ENCODE results near the gene CCDC175. TPM values are rescaled to one million over a fixed set of nuclear protein-coding genes. Genes with fewer than 3 reads are reported as not detected.

Gene CCDC175
- total RNA-seq, 1 donor from 2014 or later: not detected

DNA sequence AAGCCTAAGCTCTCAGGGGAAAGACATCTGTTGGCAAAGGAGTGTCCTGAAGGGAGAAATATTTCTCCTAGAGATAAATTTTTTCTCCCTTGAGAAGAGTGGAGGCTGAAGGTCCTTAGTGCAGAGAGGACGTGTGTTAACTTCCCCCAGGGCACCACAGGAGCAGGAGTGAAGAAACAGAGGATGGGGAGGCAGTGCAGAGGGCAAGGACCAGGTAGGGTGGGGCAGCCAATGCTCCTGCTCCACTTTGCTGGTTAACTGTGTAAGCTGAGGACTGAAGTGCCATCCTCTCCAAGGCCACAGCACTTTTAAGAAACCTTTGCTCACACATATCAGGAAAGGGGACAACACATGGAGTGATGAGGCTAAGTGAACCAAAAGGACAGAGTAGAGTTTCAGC lies 96.4 kb downstream of the CCDC175 start:
- Histone ChIP-seq H3K36me3 (ENCODE audit: control insufficient read depth, insufficient read depth, low read length) (peaks cover 5% of the 10 kb centered on the region), H3K27me3 (ENCODE audit: control insufficient read depth, insufficient read depth, low read length) (no peaks in the 10 kb centered on the region), H3K4me3 (ENCODE audit: low read depth, low read length) (no peak overlapping the region)
- FAIRE-seq: no peak
- TF ChIP-seq, protein P1, sequence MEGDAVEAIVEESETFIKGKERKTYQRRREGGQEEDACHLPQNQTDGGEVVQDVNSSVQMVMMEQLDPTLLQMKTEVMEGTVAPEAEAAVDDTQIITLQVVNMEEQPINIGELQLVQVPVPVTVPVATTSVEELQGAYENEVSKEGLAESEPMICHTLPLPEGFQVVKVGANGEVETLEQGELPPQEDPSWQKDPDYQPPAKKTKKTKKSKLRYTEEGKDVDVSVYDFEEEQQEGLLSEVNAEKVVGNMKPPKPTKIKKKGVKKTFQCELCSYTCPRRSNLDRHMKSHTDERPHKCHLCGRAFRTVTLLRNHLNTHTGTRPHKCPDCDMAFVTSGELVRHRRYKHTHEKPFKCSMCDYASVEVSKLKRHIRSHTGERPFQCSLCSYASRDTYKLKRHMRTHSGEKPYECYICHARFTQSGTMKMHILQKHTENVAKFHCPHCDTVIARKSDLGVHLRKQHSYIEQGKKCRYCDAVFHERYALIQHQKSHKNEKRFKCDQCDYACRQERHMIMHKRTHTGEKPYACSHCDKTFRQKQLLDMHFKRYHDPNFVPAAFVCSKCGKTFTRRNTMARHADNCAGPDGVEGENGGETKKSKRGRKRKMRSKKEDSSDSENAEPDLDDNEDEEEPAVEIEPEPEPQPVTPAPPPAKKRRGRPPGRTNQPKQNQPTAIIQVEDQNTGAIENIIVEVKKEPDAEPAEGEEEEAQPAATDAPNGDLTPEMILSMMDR (IDR thresholded peaks at IDR 0.05; ENCODE audit: insufficient read depth, low read length, severe bottlenecking): no peak
- no peak for DNase-seq (ENCODE audit: low read depth)

DNA sequence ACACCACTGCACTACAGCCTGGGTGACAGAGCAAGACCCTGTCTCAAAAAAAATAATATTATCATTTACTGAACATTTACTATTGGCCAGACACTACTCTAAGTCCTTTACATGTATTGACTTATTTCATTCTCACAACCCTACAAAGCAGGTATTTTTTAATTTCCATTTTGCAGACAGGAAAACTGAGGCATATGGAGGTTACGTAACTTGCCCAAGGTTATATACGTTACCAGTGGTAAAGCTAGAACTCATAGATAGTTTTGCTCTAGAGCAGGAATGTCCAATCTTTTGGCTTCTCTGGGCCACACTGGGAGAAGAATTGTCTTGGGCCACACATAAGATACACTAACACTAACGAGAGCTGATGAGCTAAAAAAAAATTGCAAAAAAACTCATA lies 98.1 kb downstream of the CCDC175 start:
- no peak for DNase-seq (ENCODE audit: low read depth)
- H3K27me3 ChIP-seq (ENCODE audit: control insufficient read depth, insufficient read depth, low read length): no peaks in the 10 kb centered on the region
- TF ChIP-seq, protein P1 (IDR thresholded peaks at IDR 0.05; ENCODE audit: insufficient read depth, low read length, severe bottlenecking): no peak
- peaks cover 5% of the 10 kb centered on the region for H3K36me3 ChIP-seq (ENCODE audit: control insufficient read depth, insufficient read depth, low read length)
- no peak for FAIRE-seq
- no peak overlapping the region for H3K4me3 ChIP-seq (ENCODE audit: low read depth, low read length)

DNA sequence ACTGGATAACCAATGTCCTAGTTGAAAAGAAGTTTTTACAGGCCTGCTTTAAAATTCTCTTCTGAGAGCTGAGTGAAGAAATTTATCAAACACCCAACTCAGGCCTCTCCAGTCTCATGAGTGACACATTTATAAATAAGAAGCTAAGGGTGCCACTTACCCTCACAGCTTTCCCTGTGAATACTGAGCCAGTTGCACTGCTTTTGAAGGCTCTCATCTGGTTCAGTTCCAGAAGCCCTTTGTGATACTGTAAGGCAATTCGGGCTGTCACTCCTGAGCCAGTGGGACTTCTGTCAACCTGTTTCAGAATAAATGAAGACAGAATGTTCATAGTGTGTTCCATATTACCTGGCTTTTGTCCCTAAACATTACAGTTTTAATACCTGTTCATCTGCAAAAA lies 100.9 kb downstream of the CCDC175 start:
- H3K4me3 ChIP-seq (ENCODE audit: low read depth, low read length): no peak overlapping the region
- TF ChIP-seq, protein P1 (IDR thresholded peaks at IDR 0.05; ENCODE audit: insufficient read depth, low read length, severe bottlenecking): no peak
- H3K36me3 ChIP-seq (ENCODE audit: control insufficient read depth, insufficient read depth, low read length): peaks cover 5% of the 10 kb centered on the region
- H3K27me3 ChIP-seq (ENCODE audit: control insufficient read depth, insufficient read depth, low read length): no peaks in the 10 kb centered on the region
- DNase-seq (ENCODE audit: low read depth) (no peak), FAIRE-seq (no peak)

DNA sequence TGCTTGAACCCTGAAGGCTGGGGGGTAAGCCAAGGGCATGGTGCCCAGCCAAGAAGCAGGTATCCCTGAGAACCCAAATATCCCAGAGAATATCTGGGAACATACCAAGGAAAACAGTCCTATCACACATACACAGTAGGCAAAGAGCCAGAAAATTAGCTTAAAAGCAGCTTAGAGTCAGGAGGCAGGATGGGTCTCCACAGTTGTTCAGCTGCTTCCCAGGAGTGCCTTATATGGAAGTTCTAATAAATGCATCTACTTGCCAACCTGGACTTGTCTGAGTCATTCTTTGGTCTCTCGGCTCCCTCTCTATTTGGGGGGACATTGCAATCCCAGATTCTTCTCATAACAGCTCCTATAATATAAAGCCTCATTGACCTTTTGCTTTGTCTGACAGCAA lies 102.4 kb downstream of the CCDC175 start:
- Histone ChIP-seq H3K4me3 (ENCODE audit: low read depth, low read length) (no peak overlapping the region), H3K27me3 (ENCODE audit: control insufficient read depth, insufficient read depth, low read length) (no peaks in the 10 kb centered on the region), H3K36me3 (ENCODE audit: control insufficient read depth, insufficient read depth, low read length) (peaks cover 5% of the 10 kb centered on the region)
- no peak for FAIRE-seq
- TF ChIP-seq, protein P1 (IDR thresholded peaks at IDR 0.05; ENCODE audit: insufficient read depth, low read length, severe bottlenecking): no peak
- DNase-seq (ENCODE audit: low read depth): no peak

DNA sequence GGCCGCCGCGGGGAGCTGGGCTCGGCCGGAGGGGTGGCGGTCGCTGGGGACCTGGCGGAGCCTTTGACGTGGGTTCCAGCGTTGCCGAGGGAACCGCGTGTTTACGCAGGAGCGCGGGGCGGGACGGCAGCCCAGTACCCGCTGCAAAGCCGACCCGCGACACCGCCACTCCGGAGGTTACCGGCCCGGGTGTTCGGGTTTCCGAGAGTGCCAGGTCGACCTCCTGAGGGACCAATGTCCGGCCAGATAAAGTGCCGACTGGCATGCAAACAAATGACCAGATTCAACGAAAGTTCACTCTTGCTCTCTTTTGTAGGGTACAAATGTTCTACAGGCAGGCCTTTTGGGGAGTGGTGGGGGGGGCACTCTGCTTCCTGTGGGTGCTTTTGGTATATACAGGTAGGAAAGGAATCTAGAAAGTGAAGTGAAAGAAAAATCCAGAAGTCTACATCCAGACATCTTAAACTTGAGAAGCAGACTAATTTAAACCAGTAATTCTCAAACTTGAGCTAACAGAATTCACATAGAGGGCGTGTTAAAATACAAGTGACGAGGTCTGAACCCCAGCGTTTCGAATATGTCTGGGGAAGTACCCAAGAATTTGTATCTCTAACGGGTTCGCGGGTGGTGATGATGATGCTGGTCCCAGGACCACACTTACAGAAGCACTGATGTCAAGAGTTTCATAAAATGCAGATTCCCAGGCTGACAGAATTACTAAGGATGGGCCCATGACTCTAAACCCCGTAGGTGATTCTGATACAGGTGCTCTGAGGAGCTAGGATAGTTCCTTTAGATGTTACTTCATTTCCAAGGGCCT lies 111.1 kb downstream of the CCDC175 start, which contains the start of gene GPR135:
Gene GPR135, minus strand, starts transcription at position 65 of the 820 bp plus-strand sequence. CDS start 154 bp downstream, outside the sequence.
- FAIRE-seq (no peak), DNase-seq (ENCODE audit: low read depth) (no peak)
- TF ChIP-seq, protein P1 (IDR thresholded peaks at IDR 0.05; ENCODE audit: insufficient read depth, low read length, severe bottlenecking): no peak
- Histone ChIP-seq H3K27me3 (ENCODE audit: control insufficient read depth, insufficient read depth, low read length) (no peaks in the 10 kb centered on the region), H3K4me3 (ENCODE audit: low read depth, low read length) (peak within 1 kb of the TSS; percentile 45), H3K36me3 (ENCODE audit: control insufficient read depth, insufficient read depth, low read length) (peaks cover 1% of the 10 kb centered on the region)
